ENCODE results near the gene SORCS2. TPM values are rescaled to one million over a fixed set of nuclear protein-coding genes. Genes with fewer than 3 reads are reported as not detected.

SORCS2 gene
- total RNA-seq, 1 donor from 2014 or later = 13.8 TPM

GRCh38 chr4:7693711-7694110, 501.4 kb downstream of the SORCS2 start:
- Histone ChIP-seq H3K4me2 (ENCODE audit: low read length) (no peak overlapping the region), H3K9ac (ENCODE audit: low read length) (no peak overlapping the region), H3K9me3 (ENCODE audit: insufficient read depth, low read depth, low read length) (no peaks in the 10 kb centered on the region), H2AFZ (ENCODE audit: low read depth, low read length) (no peak overlapping the region), H4K20me1 (ENCODE audit: insufficient read depth, low read length) (no peaks in the 10 kb centered on the region), H3K27ac (ENCODE audit: low read depth, low read length) (no peak overlapping the region), H3K4me3 (ENCODE audit: insufficient read depth, low read depth, low read length) (no peak overlapping the region), H3K79me2 (ENCODE audit: insufficient read depth, low read length) (no peaks in the 10 kb centered on the region), H3K27me3 (ENCODE audit: insufficient read depth, low read length) (no peaks in the 10 kb centered on the region), H3K4me1 (ENCODE audit: insufficient read depth, low read length) (peaks cover 3% of the 10 kb centered on the region), H3K36me3 (ENCODE audit: insufficient read depth, low read length) (no peaks in the 10 kb centered on the region)
- H3K4me1 Mint-ChIP-seq (ENCODE audit: low read depth, unreplicated experiment) = peaks cover 4% of the 10 kb centered on the region
- H3K27me3 Mint-ChIP-seq (ENCODE audit: low read depth, unreplicated experiment) = peaks cover 51% of the 10 kb centered on the region
- peaks cover 3% of the 10 kb centered on the region for H3K9me3 Mint-ChIP-seq (ENCODE audit: unreplicated experiment)
- H3K27ac Mint-ChIP-seq (ENCODE audit: unreplicated experiment) = no peak overlapping the region
- no peak for FAIRE-seq
- peaks cover 22% of the 10 kb centered on the region for H3K36me3 Mint-ChIP-seq (ENCODE audit: low read depth, unreplicated experiment)
- TF ChIP-seq CTCF (IDR thresholded peaks at IDR 0.05; ENCODE audit: insufficient read depth, low read depth, low read length) (no peak), EZH2 (IDR thresholded peaks at IDR 0.05; ENCODE audit: insufficient read depth, low read length) (no peak)
- H3K4me3 Mint-ChIP-seq (ENCODE audit: unreplicated experiment) = no peak overlapping the region
- DNase-seq (ENCODE audit: low read depth) = no peak

DNA sequence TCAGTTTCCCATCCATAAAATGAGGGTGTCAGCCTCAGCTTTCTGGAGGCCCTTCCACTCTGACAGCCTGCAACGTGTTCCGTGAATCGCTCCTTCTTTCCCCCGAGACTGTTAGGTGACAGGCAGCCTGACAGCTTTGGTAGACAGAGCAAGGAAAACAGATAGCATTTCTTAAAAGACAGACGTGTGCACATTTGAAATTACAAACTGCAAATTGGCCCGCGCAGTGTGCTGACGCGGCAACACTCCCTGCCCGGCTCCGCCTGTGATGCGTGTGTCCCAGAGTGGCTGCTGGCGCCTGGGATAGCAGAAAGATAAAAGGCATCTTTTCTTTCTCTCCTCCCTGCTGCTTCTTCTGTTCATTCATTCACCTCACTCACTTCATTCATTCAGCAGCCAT, 502.0 kb downstream of the SORCS2 start:
- H3K27ac ChIP-seq (ENCODE audit: low read depth, low read length) = no peak overlapping the region
- Mint-ChIP-seq H3K4me1 (ENCODE audit: low read depth, unreplicated experiment) (peaks cover 8% of the 10 kb centered on the region), H3K36me3 (ENCODE audit: low read depth, unreplicated experiment) (peaks cover 22% of the 10 kb centered on the region)

More for the DNA sequence above, 502.0 kb downstream of the SORCS2 start:
- Histone ChIP-seq H2AFZ (ENCODE audit: low read depth, low read length) (no peak overlapping the region), H3K9me3 (ENCODE audit: insufficient read depth, low read depth, low read length) (no peaks in the 10 kb centered on the region), H3K9ac (ENCODE audit: low read length) (no peak overlapping the region), H3K4me3 (ENCODE audit: insufficient read depth, low read depth, low read length) (no peak overlapping the region), H3K4me2 (ENCODE audit: low read length) (no peak overlapping the region), H3K79me2 (ENCODE audit: insufficient read depth, low read length) (no peaks in the 10 kb centered on the region), H4K20me1 (ENCODE audit: insufficient read depth, low read length) (no peaks in the 10 kb centered on the region), H3K4me1 (ENCODE audit: insufficient read depth, low read length) (peaks cover 8% of the 10 kb centered on the region), H3K27me3 (ENCODE audit: insufficient read depth, low read length) (no peaks in the 10 kb centered on the region), H3K36me3 (ENCODE audit: insufficient read depth, low read length) (no peaks in the 10 kb centered on the region)
- Mint-ChIP-seq H3K9me3 (ENCODE audit: unreplicated experiment) (peaks cover 3% of the 10 kb centered on the region), H3K27me3 (ENCODE audit: low read depth, unreplicated experiment) (peaks cover 53% of the 10 kb centered on the region), H3K4me3 (ENCODE audit: unreplicated experiment) (no peak overlapping the region), H3K27ac (ENCODE audit: unreplicated experiment) (peak overlapping the region; percentile 55)
- FAIRE-seq (no peak), DNase-seq (ENCODE audit: low read depth) (no peak)
- TF ChIP-seq EZH2 (IDR thresholded peaks at IDR 0.05; ENCODE audit: insufficient read depth, low read length) (no peak), CTCF (IDR thresholded peaks at IDR 0.05; ENCODE audit: insufficient read depth, low read depth, low read length) (no peak)

All from astrocyte (in vitro differentiated cells and primary cell).